ENCODE data around the gene MARVELD1. TPM values are rescaled to one million over a fixed set of nuclear protein-coding genes. Genes with fewer than 3 reads are reported as not detected.
A peak's percentile ranks its signal among the peaks of the same experiment; 100 is the strongest.

MARVELD1 gene
- total and polyA plus RNA-seq, 12 donors = 4.2 to 23.5 (median 10.0) TPM

GRCh38 chr10:97719602-97720001 lies 6.1 kb downstream of the MARVELD1 start:
- WGBS, 4 donors = 92 to 98% (median 95%) methylated on average over 2 of the region's 2 CpGs
- intact Hi-C loops (cut with DNase I) = no loop called here
- TF ChIP-seq POLR2A (IDR thresholded peaks at IDR 0.05) = no peak
- no peak for TF ChIP-seq CTCF (IDR thresholded peaks at IDR 0.05)
- Histone ChIP-seq H3K27me3 (no peaks in the 10 kb centered on the region), H3K9me3 (replicated peaks in 1 of 3) (no peaks in the 10 kb centered on the region), H3K4me3 (no peak overlapping the region), H3K27ac (peak overlapping the region in 1 of 5 donors; percentile 71), H3K4me1 (replicated peaks in 1 of 2) (peaks cover 0 to 16% of the 10 kb centered on the region in 2 donors), H3K36me3 (replicated peaks in 1 of 2) (peaks cover 0 to 9% of the 10 kb centered on the region in 2 donors)
- no peak for DNase-seq

GRCh38 chr10:97721871-97722780 lies 8.6 kb downstream of the MARVELD1 start:
- H3K4me3 ChIP-seq = no peak overlapping the region
- peaks cover 0 to 7% of the 10 kb centered on the region in 2 donors for H3K4me1 ChIP-seq (replicated peaks in 1 of 2)
- peaks cover 0 to 9% of the 10 kb centered on the region in 2 donors for H3K36me3 ChIP-seq (replicated peaks in 1 of 2)
- TF ChIP-seq CTCF (IDR thresholded peaks at IDR 0.05) (no peak), POLR2A (IDR thresholded peaks at IDR 0.05) (no peak)
- no peak overlapping the region for H3K27ac ChIP-seq
- no peaks in the 10 kb centered on the region for H3K9me3 ChIP-seq (replicated peaks in 1 of 3)
- H3K27me3 ChIP-seq = no peaks in the 10 kb centered on the region
- WGBS, 4 donors = 69 to 81% (median 79%) methylated on average over 10 to 12 of the region's 12 CpGs
- intact Hi-C loops (cut with DNase I) = no loop called here
- DNase-seq = no peak

- Histone ChIP-seq H3K27ac (no peak overlapping the region), H3K4me3 (no peak overlapping the region), H3K27me3 (no peaks in the 10 kb centered on the region), H3K9me3 (replicated peaks in 1 of 3) (no peaks in the 10 kb centered on the region), H3K4me1 (replicated peaks in 1 of 2) (peaks cover 0 to 7% of the 10 kb centered on the region in 2 donors), H3K36me3 (replicated peaks in 1 of 2) (peaks cover 0 to 2% of the 10 kb centered on the region in 2 donors)
- DNase-seq = no peak
- 80 to 93% (median 80%) methylated on average over 1 to 3 of the region's 3 CpGs for WGBS, 4 donors
- intact Hi-C loops (cut with DNase I) = no loop called here
- TF ChIP-seq POLR2A (IDR thresholded peaks at IDR 0.05) (no peak), CTCF (IDR thresholded peaks at IDR 0.05) (no peak)
Measured at GRCh38 chr10:97723001-97723400, 9.5 kb downstream of the MARVELD1 start.

- Histone ChIP-seq H3K4me3 (no peak overlapping the region), H3K27ac (peak overlapping the region in 1 of 5 donors; percentile 49), H3K36me3 (replicated peaks in 1 of 2) (no peaks in the 10 kb centered on the region), H3K4me1 (replicated peaks in 1 of 2) (no peaks in the 10 kb centered on the region), H3K27me3 (no peaks in the 10 kb centered on the region), H3K9me3 (replicated peaks in 1 of 3) (no peaks in the 10 kb centered on the region)
- intact Hi-C loops (cut with DNase I) = no loop called here
- TF ChIP-seq CTCF (IDR thresholded peaks at IDR 0.05) (no peak), POLR2A (IDR thresholded peaks at IDR 0.05) (no peak)
- WGBS, 4 donors = 43 to 63% (median 55%) methylated on average over 5 of the region's 5 CpGs
- no peak for DNase-seq
Measured at GRCh38 chr10:97724341-97724941, 10.9 kb downstream of the MARVELD1 start.
